ENCODE data around the gene GPBP1. TPM values are rescaled to one million over a fixed set of nuclear protein-coding genes. Genes with fewer than 3 reads are reported as not detected.

GPBP1 gene
- total and polyA plus RNA-seq, 2 of the 4 experiments (the other 2 are of a cell fraction) = 24.3 to 29.2 TPM

DNA sequence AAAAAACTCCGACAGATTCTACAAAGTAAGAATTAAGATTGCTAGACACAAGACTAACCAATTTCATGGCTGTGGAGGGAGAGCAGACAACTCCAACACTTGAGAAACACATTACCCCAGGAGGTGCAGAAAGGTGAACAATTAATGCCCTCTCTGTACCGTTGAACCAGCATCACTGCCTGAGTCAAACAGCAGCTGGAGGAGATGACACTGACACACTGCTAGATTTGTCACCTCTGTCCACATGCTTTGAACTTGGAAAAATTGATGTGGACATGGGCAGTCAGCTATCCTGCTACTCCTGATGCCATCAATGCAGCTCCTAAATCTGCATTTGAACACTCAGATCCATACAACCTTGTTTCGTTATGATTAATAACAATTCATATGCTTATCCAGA is 51.7 kb downstream of the GPBP1 start:
- Histone ChIP-seq H2BK5ac (ENCODE audit: low read depth, low read length, poor library complexity, severe bottlenecking) (no peak overlapping the region), H4K20me1 (ENCODE audit: insufficient read depth, low read length) (peaks cover 25% of the 10 kb centered on the region), H3K36me3 (ENCODE audit: control insufficient read depth, insufficient read depth, low read length) (peaks cover 6% of the 10 kb centered on the region), H3K4me2 (ENCODE audit: low read depth, low read length) (no peak overlapping the region), H3K9me3 (ENCODE audit: control insufficient read depth, insufficient read depth, low read length) (no peaks in the 10 kb centered on the region), H3K27me3 (ENCODE audit: control insufficient read depth, insufficient read depth, low read length) (no peaks in the 10 kb centered on the region), H3K23ac (ENCODE audit: low read depth, low read length) (no peak overlapping the region), H2AK9ac (replicated peaks; ENCODE audit: low read depth, low read length, poor library complexity) (no peak overlapping the region), H3K14ac (replicated peaks; ENCODE audit: low read depth, low read length) (no peak overlapping the region), H3K4me1 (ENCODE audit: control insufficient read depth, insufficient read depth, low read length) (0 out of 2 replicates have a peak, but pooled peaks cover under 1% of the 10 kb centered on the region), H3K56ac (ENCODE audit: extremely low read depth, insufficient read depth, low read length) (no peak overlapping the region), H2BK120ac (ENCODE audit: low read depth, low read length) (no peak overlapping the region), H4K91ac (ENCODE audit: insufficient read depth, low read depth, low read length) (no peak overlapping the region), H3K27ac (ENCODE audit: insufficient read depth, low read length) (no peak overlapping the region), H4K8ac (ENCODE audit: low read depth in 2 of 2, low read length in 2 of 2) (no peak overlapping the region), H2BK20ac (ENCODE audit: low read depth, low read length) (no peak overlapping the region), H2BK15ac (ENCODE audit: low read depth, low read length) (no peak overlapping the region), H3K4ac (ENCODE audit: low read depth, low read length) (no peak overlapping the region), H3K18ac (ENCODE audit: low read depth, low read length) (no peak overlapping the region), H3K9me1 (ENCODE audit: insufficient read depth, low read length) (peaks cover 6% of the 10 kb centered on the region), H3K9ac (ENCODE audit: low read depth, low read length) (no peak overlapping the region), H3K79me1 (ENCODE audit: low read depth in 1 of 2, low read length in 2 of 2) (peaks cover 16 to 39% of the 10 kb centered on the region in 2 experiments), H2AK5ac (ENCODE audit: low read depth, low read length) (no peak overlapping the region), H3K4me3 (ENCODE audit: insufficient read depth, low read depth, low read length) (no peak overlapping the region), H2AFZ (replicated peaks; ENCODE audit: low read length, poor library complexity) (no peak overlapping the region), H4K5ac (ENCODE audit: low read depth, low read length) (no peak overlapping the region)
- CTCF ChIA-PET = no interaction called here
- 60% methylated on average over 1 of the region's 3 CpGs; no CpG with 5 or more reads in 1 of the 2 experiments for WGBS, 2 experiments (ENCODE audit: extremely low coverage in 2 of 2, insufficient read length in 1 of 2)
- in situ Hi-C loops (cut with MboI; ENCODE audit: low sequenced_read_pairs) = loop anchor here (10.0 kb wide), 2 partner anchors 281 to 331 kb away; no protein-coding TSS in a partner anchor
- intact Hi-C loops (cut with micrococcal nuclease) = no loop called here
- TF ChIP-seq RCOR1 (IDR thresholded peaks at IDR 0.05; ENCODE audit: insufficient replicate concordance, low read length) = no peak
- no peak for TF ChIP-seq USF2 (IDR thresholded peaks at IDR 0.05; ENCODE audit: low read depth, low read length)
- TF ChIP-seq, protein P1, sequence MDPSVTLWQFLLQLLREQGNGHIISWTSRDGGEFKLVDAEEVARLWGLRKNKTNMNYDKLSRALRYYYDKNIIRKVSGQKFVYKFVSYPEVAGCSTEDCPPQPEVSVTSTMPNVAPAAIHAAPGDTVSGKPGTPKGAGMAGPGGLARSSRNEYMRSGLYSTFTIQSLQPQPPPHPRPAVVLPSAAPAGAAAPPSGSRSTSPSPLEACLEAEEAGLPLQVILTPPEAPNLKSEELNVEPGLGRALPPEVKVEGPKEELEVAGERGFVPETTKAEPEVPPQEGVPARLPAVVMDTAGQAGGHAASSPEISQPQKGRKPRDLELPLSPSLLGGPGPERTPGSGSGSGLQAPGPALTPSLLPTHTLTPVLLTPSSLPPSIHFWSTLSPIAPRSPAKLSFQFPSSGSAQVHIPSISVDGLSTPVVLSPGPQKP (IDR thresholded peaks at IDR 0.05; ENCODE audit: borderline replicate concordance, low read depth, low read length) = no peak
- no peak for TF ChIP-seq RAD21 (IDR thresholded peaks at IDR 0.05; ENCODE audit: low read length)
- no peak for TF ChIP-seq MXI1 (IDR thresholded peaks at IDR 0.05; ENCODE audit: borderline replicate concordance, low read depth, low read length)
- no peak for TF ChIP-seq FOS (IDR thresholded peaks at IDR 0.05; ENCODE audit: low read depth, low read length)
- no peak for TF ChIP-seq MAZ (IDR thresholded peaks at IDR 0.05; ENCODE audit: borderline replicate concordance, low read depth, low read length)
- no peak for TF ChIP-seq CHD1 (IDR thresholded peaks at IDR 0.05; ENCODE audit: low read depth, low read length)
- no peak for TF ChIP-seq NFE2L2 (IDR thresholded peaks at IDR 0.05; ENCODE audit: low read depth, low read length)
- no peak for TF ChIP-seq BHLHE40 (IDR thresholded peaks at IDR 0.05; ENCODE audit: low read depth, low read length)
- no peak for TF ChIP-seq RFX5 (IDR thresholded peaks at IDR 0.05; ENCODE audit: low read depth, low read length)
- TF ChIP-seq MAFK (IDR thresholded peaks at IDR 0.05; ENCODE audit: low read depth, low read length) = no peak
- no peak for TF ChIP-seq POLR2A (IDR thresholded peaks at IDR 0.05; ENCODE audit: low read depth, low read length)
- TF ChIP-seq CEBPB (IDR thresholded peaks at IDR 0.05; ENCODE audit: low read depth, low read length) = no peak
- dilution Hi-C loops (cut with HindIII; ENCODE audit: low sequenced_read_pairs, unreplicated experiment) = no loop called here
- DNase-seq (no peak), ATAC-seq (ENCODE audit: low read depth) (no peak)
- BruUV-seq (replicated peaks) = no TSS peak
- POLR2A ChIA-PET (ENCODE audit: unreplicated experiment) = no interaction called here
